Stimulated activated CD8-positive, alpha-beta memory T cell treated with anti-CD3 and anti-CD28 coated beads, Interleukin-15, amount 100 ng/mL, for 1 hour (primary cell): Measurements from ENCODE around the gene PTER.

Experiments
- DNase-seq: peaks from one replicate; pipeline ENCODE4 v3.0.0-alpha.2; 2020; ENCODE audit warnings: low read depth

PTER gene

GRCh38 chr10:16544099-16544498 is 107.3 kb downstream of the PTER start:
- no peak for DNase-seq

GRCh38 chr10:16544591-16544990 is 107.8 kb downstream of the PTER start:
- no peak for DNase-seq

DNA sequence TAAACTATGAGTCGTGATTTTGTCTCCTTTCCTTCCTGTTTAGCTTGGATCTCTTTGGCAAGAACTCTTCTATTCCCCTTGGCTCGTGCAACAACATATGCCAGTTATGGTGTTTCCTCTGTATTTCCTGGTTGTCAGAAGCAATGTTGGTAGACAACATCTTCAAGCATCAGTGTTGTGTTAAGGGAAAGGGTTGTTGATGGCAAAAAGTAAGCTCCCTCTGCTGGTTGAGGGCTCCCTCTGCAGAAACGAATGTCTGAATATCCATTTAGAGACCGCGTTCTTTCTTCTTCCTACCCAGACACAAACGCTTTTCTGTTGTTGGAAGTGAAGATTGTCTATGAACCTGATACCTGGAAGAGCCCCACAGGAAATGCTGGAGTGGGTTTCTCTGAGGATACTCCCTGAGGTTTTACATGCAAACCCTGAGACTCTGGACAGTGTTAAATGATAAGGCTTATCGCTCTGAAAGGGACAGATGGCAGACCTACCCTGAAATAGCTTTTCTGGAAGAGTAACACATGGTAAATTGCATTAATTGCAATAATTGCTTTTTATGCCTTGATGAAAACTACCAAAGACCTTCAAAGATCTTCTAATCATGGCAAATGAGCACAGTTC is 108.4 kb downstream of the PTER start:
- DNase-seq: no peak

DNA sequence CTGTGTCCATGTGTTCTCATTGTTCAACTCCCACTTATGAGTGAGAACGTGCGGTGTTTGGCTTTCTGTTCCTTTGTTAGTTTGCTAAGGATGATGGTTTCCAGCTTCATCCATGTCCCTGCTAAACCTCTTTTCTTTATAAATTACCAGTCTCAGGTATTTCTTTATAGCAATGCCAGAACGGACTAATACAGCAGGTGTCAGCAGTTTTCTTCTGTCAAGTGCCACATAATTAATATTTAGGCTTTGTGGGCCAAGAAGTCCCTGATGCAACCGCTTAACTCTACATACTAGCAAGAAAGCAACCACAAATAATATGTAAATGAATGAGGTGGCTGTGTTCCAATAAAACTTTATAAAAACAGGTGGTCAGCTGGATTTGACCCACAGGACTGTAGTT is 111.2 kb downstream of the PTER start:
- DNase-seq: no peak

GRCh38 chr10:16559236-16559773 is 122.5 kb downstream of the PTER start:
- no peak for DNase-seq

GRCh38 chr10:16562891-16563290 is 126.1 kb downstream of the PTER start:
- DNase-seq: no peak
